Tibial artery (tissue), 4 donors: ENCODE results near the gene GPN1.

Experiments
- DNase-seq, 2 donors: peaks; one replicate each; pipeline ENCODE4 v3.0.0-alpha.2; 2019
- H3K27ac ChIP-seq, 2 donors: fragments of 200-600 bp; sonication (generic) in 1 of 2; 1 replicate in 1 of 2; 2 replicates in 1 of 2; pipeline ENCODE4 v1.5.1; 2018 to 2019; ENCODE audit warnings: mild to moderate bottlenecking in 1 of 2
- H3K27me3 ChIP-seq, 2 donors: fragments of 200-600 bp; sonication (generic) in 1 of 2; one replicate each; pipeline versions ENCODE4 v1.5.1 to v1.6.0; 2016 to 2019
- H3K36me3 ChIP-seq, 3 donors: fragments of 200-600 bp; sonication (generic) in 2 of 3; one replicate each; pipeline ENCODE4 v1.5.1; 2016 to 2019; ENCODE audit warnings: mild to moderate bottlenecking in 2 of 3
- H3K4me1 ChIP-seq, 4 donors: fragments of 200-600 bp; sonication (generic) in 2 of 4; 1 replicate in 3 of 4; 2 replicates in 1 of 4; pipeline ENCODE4 v1.5.1; 2016 to 2019
- H3K4me3 ChIP-seq, 2 donors: fragments of 200-600 bp; sonication (generic) in 1 of 2; 1 replicate in 1 of 2; 2 replicates in 1 of 2; pipeline ENCODE4 v1.5.1; 2018 to 2019; ENCODE audit warnings: mild to moderate bottlenecking in 2 of 2
- H3K9me3 ChIP-seq, 3 donors: fragments of 200-600 bp; sonication (generic) in 1 of 3; one replicate each; pipeline ENCODE4 v1.5.1; 2016 to 2019
- intact Hi-C: fragments of 100-400 bp; cut with DNase I; formaldehyde crosslinking; loops from one replicate; pipeline ENCODE4 v1.15.0; 2023; ENCODE audit warnings: low total_unique reads
- TF ChIP-seq, protein P1 (sequence below), 2 experiments: fragments of 200-600 bp in 1 of 2; fragments of 450-650 bp in 1 of 2; IDR thresholded peaks; one replicate each; pipeline ENCODE4 v1.5.1; 2017 to 2019; ENCODE audit warnings: antibody characterized with exemption in 2 of 2, mild to moderate bottlenecking in 1 of 2, moderate library complexity in 1 of 2

GPN1 gene

DNA sequence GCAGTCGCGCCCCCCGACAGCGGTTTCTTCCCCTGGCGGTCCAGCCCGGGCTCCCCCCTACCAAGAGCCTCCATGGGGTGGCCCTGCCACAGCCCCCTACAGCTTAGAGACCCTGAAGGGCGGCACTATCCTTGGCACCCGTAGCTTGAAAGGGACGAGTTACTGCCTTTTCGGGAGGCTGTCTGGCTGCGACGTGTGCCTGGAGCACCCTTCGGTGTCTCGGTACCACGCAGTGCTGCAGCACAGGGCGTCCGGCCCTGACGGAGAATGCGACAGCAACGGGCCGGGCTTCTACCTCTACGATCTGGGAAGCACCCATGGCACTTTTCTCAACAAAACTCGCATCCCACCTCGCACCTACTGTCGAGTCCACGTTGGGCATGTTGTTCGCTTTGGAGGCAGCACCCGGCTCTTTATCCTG lies 35.3 kb downstream of the GPN1 start:
- peaks cover 0 to 41% (median 21%) of the 10 kb centered on the region in 4 donors for H3K4me1 ChIP-seq
- H3K9me3 ChIP-seq = no peaks in the 10 kb centered on the region
- intact Hi-C loops = no loop called here
- DNase-seq = no peak
- H3K36me3 ChIP-seq = peaks cover 47 to 53% (median 49%) of the 10 kb centered on the region in 3 donors
- peak overlapping the region; percentile 87 to 95 for H3K27ac ChIP-seq
- H3K27me3 ChIP-seq = no peaks in the 10 kb centered on the region
- TF ChIP-seq, protein P1, sequence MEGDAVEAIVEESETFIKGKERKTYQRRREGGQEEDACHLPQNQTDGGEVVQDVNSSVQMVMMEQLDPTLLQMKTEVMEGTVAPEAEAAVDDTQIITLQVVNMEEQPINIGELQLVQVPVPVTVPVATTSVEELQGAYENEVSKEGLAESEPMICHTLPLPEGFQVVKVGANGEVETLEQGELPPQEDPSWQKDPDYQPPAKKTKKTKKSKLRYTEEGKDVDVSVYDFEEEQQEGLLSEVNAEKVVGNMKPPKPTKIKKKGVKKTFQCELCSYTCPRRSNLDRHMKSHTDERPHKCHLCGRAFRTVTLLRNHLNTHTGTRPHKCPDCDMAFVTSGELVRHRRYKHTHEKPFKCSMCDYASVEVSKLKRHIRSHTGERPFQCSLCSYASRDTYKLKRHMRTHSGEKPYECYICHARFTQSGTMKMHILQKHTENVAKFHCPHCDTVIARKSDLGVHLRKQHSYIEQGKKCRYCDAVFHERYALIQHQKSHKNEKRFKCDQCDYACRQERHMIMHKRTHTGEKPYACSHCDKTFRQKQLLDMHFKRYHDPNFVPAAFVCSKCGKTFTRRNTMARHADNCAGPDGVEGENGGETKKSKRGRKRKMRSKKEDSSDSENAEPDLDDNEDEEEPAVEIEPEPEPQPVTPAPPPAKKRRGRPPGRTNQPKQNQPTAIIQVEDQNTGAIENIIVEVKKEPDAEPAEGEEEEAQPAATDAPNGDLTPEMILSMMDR (IDR thresholded peaks at IDR 0.05) = no peak
- H3K4me3 ChIP-seq = peak overlapping the region; percentile 72 to 92

DNA sequence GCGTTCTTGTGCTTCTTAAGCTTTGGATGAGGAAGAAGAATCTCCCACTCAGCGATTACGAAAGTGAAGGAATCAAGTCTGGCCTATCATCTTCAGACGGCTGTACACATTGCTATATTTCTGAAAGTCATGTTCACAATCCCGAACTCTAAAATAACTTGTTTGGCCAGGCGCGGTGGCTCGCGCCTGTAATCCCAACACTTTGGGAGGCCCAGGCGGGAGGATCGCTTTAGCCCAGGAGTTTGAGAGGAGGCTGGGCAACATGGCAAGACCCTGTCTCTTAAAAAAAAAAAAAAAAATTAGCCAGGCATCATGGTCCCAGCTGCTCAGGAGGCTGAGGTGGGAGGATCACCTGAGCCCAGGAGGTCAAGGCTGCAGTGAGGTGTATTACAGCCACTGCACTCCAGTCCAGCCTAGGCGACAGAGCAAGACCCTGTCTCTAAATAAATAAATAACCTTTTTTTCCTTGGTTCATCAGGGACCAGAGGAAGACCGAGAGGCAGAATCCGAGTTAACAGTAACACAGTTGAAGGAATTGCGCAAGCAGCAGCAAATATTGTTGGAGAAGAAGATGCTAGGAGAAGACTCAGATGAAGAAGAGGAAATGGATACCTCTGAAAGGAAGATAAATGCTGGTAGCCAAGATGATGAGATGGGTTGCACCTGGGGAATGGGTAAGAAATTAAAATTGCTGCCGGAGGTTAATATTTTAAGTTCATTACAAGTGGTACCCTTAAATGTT lies 35.9 kb downstream of the GPN1 start:
- Histone ChIP-seq H3K4me1 (peaks cover 0 to 37% (median 21%) of the 10 kb centered on the region in 4 donors), H3K36me3 (peaks cover 47 to 53% (median 50%) of the 10 kb centered on the region in 3 donors), H3K4me3 (peak overlapping the region; percentile 72 to 92), H3K27ac (peak overlapping the region in 1 of 2 donors; percentile 95), H3K9me3 (no peaks in the 10 kb centered on the region), H3K27me3 (no peaks in the 10 kb centered on the region)
- TF ChIP-seq, protein P1 (IDR thresholded peaks at IDR 0.05) = no peak
- no peak for DNase-seq
- intact Hi-C loops = no loop called here

DNA sequence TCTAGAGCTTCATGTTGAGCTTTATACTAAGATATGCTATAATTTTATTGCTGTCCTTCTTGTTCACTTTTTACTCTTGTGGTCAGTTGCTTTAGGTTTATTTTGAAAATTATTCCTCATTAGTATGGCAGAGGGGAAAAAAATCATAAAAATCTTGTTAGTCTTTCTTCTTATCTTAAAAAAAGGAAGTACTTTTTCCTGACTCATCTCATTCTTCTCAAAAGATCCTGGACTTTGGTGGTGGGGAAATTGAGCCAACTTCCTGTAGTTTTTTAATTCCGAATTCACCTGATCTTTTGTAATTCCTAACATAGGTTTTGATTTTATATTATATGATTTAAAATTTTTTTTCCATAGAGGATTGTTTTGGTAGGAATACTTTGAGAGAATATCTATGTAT lies 38.6 kb downstream of the GPN1 start:
- DNase-seq = no peak
- Histone ChIP-seq H3K9me3 (no peaks in the 10 kb centered on the region), H3K27me3 (no peaks in the 10 kb centered on the region), H3K4me1 (peaks cover 0 to 31% (median 18%) of the 10 kb centered on the region in 4 donors), H3K27ac (no peak overlapping the region), H3K4me3 (no peak overlapping the region), H3K36me3 (peaks cover 40 to 58% (median 47%) of the 10 kb centered on the region in 3 donors)
- intact Hi-C loops = no loop called here
- TF ChIP-seq, protein P1 (IDR thresholded peaks at IDR 0.05) = no peak

DNA sequence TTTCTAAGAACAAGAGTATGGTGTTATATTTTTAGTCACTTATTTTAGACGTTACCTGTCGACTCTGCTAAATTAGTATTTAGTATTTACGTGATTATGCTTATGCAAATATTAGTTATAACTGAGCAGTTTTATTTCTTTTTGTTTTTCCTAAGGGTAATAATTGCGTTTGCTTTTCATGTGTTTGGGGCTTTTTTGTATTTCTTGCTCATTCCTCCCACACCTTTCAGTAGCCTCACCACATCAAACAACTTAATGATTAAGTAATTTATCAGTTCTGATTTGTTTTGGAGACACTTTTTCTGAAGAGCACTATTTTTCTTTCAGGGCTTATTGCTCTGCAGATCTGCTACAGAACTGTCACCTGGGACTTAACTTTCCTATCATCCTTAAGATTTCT lies 42.4 kb downstream of the GPN1 start:
- TF ChIP-seq, protein P1 (IDR thresholded peaks at IDR 0.05) = no peak
- intact Hi-C loops = no loop called here
- Histone ChIP-seq H3K9me3 (no peaks in the 10 kb centered on the region), H3K27ac (no peak overlapping the region), H3K4me1 (peaks cover 0 to 3% (median 0%) of the 10 kb centered on the region in 4 donors), H3K36me3 (peaks cover 66 to 93% (median 67%) of the 10 kb centered on the region in 3 donors), H3K27me3 (no peaks in the 10 kb centered on the region), H3K4me3 (no peak overlapping the region)
- DNase-seq = no peak

DNA sequence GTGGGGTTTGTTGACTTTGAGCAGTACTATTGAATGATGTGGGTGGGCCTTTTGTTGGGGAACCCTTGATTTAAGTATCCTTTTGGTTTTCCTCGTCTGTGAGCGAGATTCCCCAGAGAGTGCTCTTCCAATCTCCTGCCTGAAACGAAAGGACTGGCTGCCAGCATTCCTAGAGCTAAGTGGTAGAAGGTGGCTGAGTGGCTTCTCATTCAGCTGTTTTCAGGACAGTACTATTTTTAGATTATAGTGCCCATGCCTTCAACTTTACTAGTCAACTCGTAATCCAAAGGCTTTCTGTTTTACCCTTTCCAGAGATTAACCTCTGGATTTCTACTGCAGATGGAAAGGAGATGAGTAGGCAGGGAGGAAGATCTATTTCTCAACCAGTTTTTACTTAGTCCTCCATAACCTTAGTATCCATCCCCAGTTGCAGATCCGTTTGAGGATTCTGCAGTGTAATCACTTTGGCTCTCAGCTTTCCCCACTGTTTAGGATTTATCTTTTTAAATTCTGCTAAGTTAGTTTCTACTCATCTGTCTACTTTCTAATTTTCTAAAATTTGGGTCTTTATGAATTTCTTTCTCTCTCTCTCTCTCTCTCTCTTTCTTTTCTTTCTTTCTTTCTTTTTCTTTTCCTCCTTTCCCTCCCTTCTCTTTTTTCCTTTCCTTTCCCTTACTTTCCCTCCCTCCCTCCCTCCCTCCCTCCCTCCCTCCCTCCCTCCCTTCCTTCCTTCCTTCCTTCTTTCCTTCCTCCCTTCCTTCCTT lies 44.1 kb downstream of the GPN1 start:
- no peak overlapping the region for H3K27ac ChIP-seq
- peaks cover 63 to 98% (median 75%) of the 10 kb centered on the region in 3 donors for H3K36me3 ChIP-seq
- TF ChIP-seq, protein P1 (IDR thresholded peaks at IDR 0.05) = no peak
- H3K4me1 ChIP-seq = no peaks in the 10 kb centered on the region
- H3K4me3 ChIP-seq = no peak overlapping the region
- no peaks in the 10 kb centered on the region for H3K27me3 ChIP-seq
- DNase-seq = no peak
- intact Hi-C loops = no loop called here
- no peaks in the 10 kb centered on the region for H3K9me3 ChIP-seq
